HepG2 (cell line): ENCODE data around the gene SLC25A22. TPM values are rescaled to one million over a fixed set of nuclear protein-coding genes. Genes with fewer than 3 reads are reported as not detected.
A peak's percentile ranks its signal among the peaks of the same experiment; 100 is the strongest.

Experiments used
- CENPX ChIP-seq: sonication (generic); formaldehyde crosslinking; IDR thresholded peaks from 2 replicates; pipeline ENCODE4 v1.9.0; 2021; ENCODE audit warnings: mild to moderate bottlenecking, missing genetic modification reagents, moderate library complexity
- GATAD1 ChIP-seq: IDR thresholded peaks from 2 replicates; pipeline ENCODE4 v1.6.1; 2016; ENCODE audit warnings: missing genetic modification reagents, missing compliant biosample characterization
- MED8 ChIP-seq: sonication (generic); formaldehyde crosslinking; IDR thresholded peaks from 2 replicates; pipeline ENCODE4 v1.8.1; 2023; ENCODE audit warnings: mild to moderate bottlenecking, missing genetic modification reagents; ENCODE audit not compliant: insufficient replicate concordance
- MEF2D ChIP-seq: sonication (generic); formaldehyde crosslinking; IDR thresholded peaks from 2 replicates; pipeline ENCODE4 v1.5.1; 2020; ENCODE audit warnings: mild to moderate bottlenecking, missing genetic modification reagents
- MXI1 ChIP-seq: IDR thresholded peaks from 3 replicates; pipeline ENCODE4 v1.6.1; 2012; ENCODE audit warnings: low read depth, low read length, inconsistent platforms, borderline replicate concordance
- TGIF2 ChIP-seq: IDR thresholded peaks from 2 replicates; pipeline ENCODE4 v1.6.1; 2016; ENCODE audit warnings: control low read depth, missing compliant biosample characterization
- ZBTB42 ChIP-seq: sonication (generic); formaldehyde crosslinking; IDR thresholded peaks from 2 replicates; pipeline ENCODE4 v1.5.0; 2020; ENCODE audit warnings: mild to moderate bottlenecking, missing genetic modification reagents
- ZNF572 ChIP-seq: sonication (generic); formaldehyde crosslinking; IDR thresholded peaks from 2 replicates; pipeline ENCODE4 v1.5.1; 2020; ENCODE audit warnings: mild to moderate bottlenecking, missing genetic modification reagents
- polyA plus RNA-seq, 8 experiments: library from polyadenylated mRNA; depleted of rRNA in 3 of 8; stranded (reverse) in 7 of 8; unstranded in 1 of 8; fragments of >200 nt; fragmentation: Illumina TruSeq in 4 of 8; extraction: Trizol in 4 of 8; gene quantifications; 2 replicates each; pipeline versions ENCODE4 v1.2.1 to v1.2.3, GENCODE V29; 2011 to 2016; ENCODE audit warnings: low read depth in 4 of 8, missing spikeins in 1 of 8, mixed read lengths in 1 of 8; ENCODE audit not compliant: insufficient read depth in 1 of 8
- total RNA-seq, 5 experiments: library from RNA; depleted of rRNA; stranded (reverse); fragments of >200 nt; fragmentation: Illumina TruSeq; extraction: Trizol; gene quantifications; 2 replicates each; pipeline ENCODE4 v1.2.3, GENCODE V29; 2016; ENCODE audit warnings: low read depth in 1 of 5
- TF ChIP-seq, protein P1 (sequence below), 2 experiments: sonication (generic) in 1 of 2; formaldehyde crosslinking in 1 of 2; IDR thresholded peaks; 2 replicates each; pipeline versions ENCODE4 v1.4.0 to v1.6.1; 2018 to 2020; ENCODE audit warnings: missing genetic modification reagents in 2 of 2, borderline replicate concordance in 1 of 2, low read depth in 1 of 2, mild to moderate bottlenecking in 1 of 2, missing biosample characterization in 1 of 2
- TF ChIP-seq, protein P2 (sequence below): sonication (generic); formaldehyde crosslinking; IDR thresholded peaks from 2 replicates; pipeline ENCODE4 v1.8.1; 2023; ENCODE audit warnings: missing genetic modification reagents, mild to moderate bottlenecking, borderline replicate concordance
- TF ChIP-seq, protein P3 (sequence below): IDR thresholded peaks from 2 replicates; pipeline ENCODE4 v1.6.1; 2018; ENCODE audit warnings: missing genetic modification reagents, mild to moderate bottlenecking, missing compliant biosample characterization
- TF ChIP-seq, protein P4 (sequence below): sonication (generic); formaldehyde crosslinking; IDR thresholded peaks from 2 replicates; pipeline ENCODE4 v1.4.0; 2020; ENCODE audit warnings: mild to moderate bottlenecking, low read depth, missing genetic modification reagents

The SLC25A22 gene
- total and polyA plus RNA-seq, 2 of the 13 experiments (the other 11 are each of a cell fraction or from before 2014, with no cell fraction given), result 12.4 to 19.2 TPM

DNA sequence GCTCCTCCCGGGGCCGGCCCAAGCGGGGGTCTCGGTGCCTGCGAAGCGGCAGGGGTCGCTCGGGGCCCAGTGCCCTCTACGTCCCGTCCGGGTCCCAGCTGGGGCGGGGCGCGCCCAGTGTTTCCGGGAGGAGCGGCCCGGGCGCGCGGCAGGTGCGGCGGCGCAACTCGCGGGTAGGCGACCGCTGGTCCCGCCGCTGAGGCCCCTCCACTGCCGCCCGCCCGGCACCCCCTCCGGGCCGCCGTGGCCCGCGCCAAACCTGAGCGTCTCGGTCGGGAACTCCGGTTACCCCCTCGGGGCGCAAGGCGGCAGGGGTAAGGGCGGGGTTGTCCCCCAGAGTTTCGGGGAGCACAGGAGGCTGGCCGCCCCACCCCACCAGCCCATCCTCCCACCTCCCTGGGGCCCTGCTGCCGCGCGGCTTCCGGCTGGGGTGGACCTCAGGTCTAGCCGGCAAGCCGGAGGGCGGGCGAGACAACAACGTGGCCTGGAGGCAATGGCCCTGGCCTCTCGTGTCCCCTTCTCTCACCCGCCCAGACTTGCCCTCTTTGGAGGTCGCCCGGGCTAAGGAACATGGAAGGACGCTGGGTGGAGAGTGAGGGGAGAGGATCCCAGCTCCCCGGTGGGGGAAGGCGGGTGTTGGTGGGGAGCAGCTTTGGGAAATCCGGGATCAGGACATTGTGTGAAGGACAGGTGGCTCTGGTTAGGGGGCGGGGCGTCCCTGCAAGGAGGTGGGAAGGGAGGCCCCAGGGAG, 29.2 kb upstream of the SLC25A22 start (continued):
- TF ChIP-seq, protein P1, sequence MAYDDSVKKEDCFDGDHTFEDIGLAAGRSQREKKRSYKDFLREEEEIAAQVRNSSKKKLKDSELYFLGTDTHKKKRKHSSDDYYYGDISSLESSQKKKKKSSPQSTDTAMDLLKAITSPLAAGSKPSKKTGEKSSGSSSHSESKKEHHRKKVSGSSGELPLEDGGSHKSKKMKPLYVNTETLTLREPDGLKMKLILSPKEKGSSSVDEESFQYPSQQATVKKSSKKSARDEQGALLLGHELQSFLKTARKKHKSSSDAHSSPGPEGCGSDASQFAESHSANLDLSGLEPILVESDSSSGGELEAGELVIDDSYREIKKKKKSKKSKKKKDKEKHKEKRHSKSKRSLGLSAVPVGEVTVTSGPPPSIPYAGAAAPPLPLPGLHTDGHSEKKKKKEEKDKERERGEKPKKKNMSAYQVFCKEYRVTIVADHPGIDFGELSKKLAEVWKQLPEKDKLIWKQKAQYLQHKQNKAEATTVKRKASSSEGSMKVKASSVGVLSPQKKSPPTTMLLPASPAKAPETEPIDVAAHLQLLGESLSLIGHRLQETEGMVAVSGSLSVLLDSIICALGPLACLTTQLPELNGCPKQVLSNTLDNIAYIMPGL (CRISPR knock-in tag; IDR thresholded peaks at IDR 0.05; ENCODE audit: borderline replicate concordance in 1 of 2, low read depth in 1 of 2), result peak; percentile 55 to 65; a peak in 2 of 4 replicates
- TF ChIP-seq MEF2D (CRISPR knock-in tag), result peak; percentile 65; the same call in 1 of the 2 replicates
- TF ChIP-seq MXI1, result peak; percentile 57; the same call in 1 of the 3 replicates
- TF ChIP-seq MED8 (CRISPR knock-in tag), result peak; percentile 47
- no peak for TF ChIP-seq CENPX (CRISPR knock-in tag)
- TF ChIP-seq GATAD1 (CRISPR knock-in tag), result peak; percentile 68; the same call in 1 of the 2 replicates
- peak; percentile 11 for TF ChIP-seq TGIF2 (CRISPR knock-in tag)
- TF ChIP-seq, protein P2, sequence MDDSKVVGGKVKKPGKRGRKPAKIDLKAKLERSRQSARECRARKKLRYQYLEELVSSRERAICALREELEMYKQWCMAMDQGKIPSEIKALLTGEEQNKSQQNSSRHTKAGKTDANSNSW (CRISPR knock-in tag), result no peak
- peak; percentile 38; the same call in 1 of the 2 replicates for TF ChIP-seq ZBTB42 (CRISPR knock-in tag)
- TF ChIP-seq, protein P3, sequence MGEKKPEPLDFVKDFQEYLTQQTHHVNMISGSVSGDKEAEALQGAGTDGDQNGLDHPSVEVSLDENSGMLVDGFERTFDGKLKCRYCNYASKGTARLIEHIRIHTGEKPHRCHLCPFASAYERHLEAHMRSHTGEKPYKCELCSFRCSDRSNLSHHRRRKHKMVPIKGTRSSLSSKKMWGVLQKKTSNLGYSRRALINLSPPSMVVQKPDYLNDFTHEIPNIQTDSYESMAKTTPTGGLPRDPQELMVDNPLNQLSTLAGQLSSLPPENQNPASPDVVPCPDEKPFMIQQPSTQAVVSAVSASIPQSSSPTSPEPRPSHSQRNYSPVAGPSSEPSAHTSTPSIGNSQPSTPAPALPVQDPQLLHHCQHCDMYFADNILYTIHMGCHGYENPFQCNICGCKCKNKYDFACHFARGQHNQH (CRISPR knock-in tag), result peak; percentile 55; the same call in 1 of the 2 replicates
- TF ChIP-seq, protein P4, sequence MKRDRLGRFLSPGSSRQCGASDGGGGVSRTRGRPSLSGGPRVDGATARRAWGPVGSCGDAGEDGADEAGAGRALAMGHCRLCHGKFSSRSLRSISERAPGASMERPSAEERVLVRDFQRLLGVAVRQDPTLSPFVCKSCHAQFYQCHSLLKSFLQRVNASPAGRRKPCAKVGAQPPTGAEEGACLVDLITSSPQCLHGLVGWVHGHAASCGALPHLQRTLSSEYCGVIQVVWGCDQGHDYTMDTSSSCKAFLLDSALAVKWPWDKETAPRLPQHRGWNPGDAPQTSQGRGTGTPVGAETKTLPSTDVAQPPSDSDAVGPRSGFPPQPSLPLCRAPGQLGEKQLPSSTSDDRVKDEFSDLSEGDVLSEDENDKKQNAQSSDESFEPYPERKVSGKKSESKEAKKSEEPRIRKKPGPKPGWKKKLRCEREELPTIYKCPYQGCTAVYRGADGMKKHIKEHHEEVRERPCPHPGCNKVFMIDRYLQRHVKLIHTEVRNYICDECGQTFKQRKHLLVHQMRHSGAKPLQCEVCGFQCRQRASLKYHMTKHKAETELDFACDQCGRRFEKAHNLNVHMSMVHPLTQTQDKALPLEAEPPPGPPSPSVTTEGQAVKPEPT (CRISPR knock-in tag), result peak; percentile 60; the same call in 1 of the 2 replicates
- 0 out of 2 replicates have a peak, but pooled peaks have one; percentile 80 for TF ChIP-seq ZNF572 (CRISPR knock-in tag)
